ENCODE results near the gene VGLL4. TPM values are rescaled to one million over a fixed set of nuclear protein-coding genes. Genes with fewer than 3 reads are reported as not detected.
"Not testable (repeated sequence)": the region's sequence is repeated elsewhere in the genome, so short reads cannot be mapped to it uniquely, and the experiment has no call there.

The VGLL4 gene
- total RNA-seq, 1 donor from 2014 or later = 120 TPM

GRCh38 chr3:11601446-11602238 is 42.1 kb downstream of the VGLL4 start:
- DNase-seq (ENCODE audit: low spot score) = no peak
- H3K4me1 Mint-ChIP-seq (ENCODE audit: unreplicated experiment) = peaks cover 55% of the 10 kb centered on the region
- peak overlapping the region; percentile 91 for H3K27ac Mint-ChIP-seq (ENCODE audit: unreplicated experiment)
- peaks cover 55% of the 10 kb centered on the region for H3K36me3 Mint-ChIP-seq (ENCODE audit: low read depth, unreplicated experiment)
- H3K27me3 Mint-ChIP-seq (ENCODE audit: unreplicated experiment) = peaks cover 17% of the 10 kb centered on the region
- no peak for TF ChIP-seq CTCF (IDR thresholded peaks at IDR 0.05; ENCODE audit: unreplicated experiment)
- peaks cover 5% of the 10 kb centered on the region for H3K9me3 Mint-ChIP-seq (ENCODE audit: unreplicated experiment)
- peak overlapping the region; percentile 14 for H3K4me3 Mint-ChIP-seq (ENCODE audit: unreplicated experiment)

GRCh38 chr3:11600501-11601282 is 43.0 kb downstream of the VGLL4 start:
- DNase-seq (ENCODE audit: low spot score) = peak; percentile 63
- Mint-ChIP-seq H3K9me3 (ENCODE audit: unreplicated experiment) (peaks cover 5% of the 10 kb centered on the region), H3K27ac (ENCODE audit: unreplicated experiment) (peak overlapping the region; percentile 85), H3K4me3 (ENCODE audit: unreplicated experiment) (peak overlapping the region; percentile 14), H3K27me3 (ENCODE audit: unreplicated experiment) (peaks cover 14% of the 10 kb centered on the region), H3K36me3 (ENCODE audit: low read depth, unreplicated experiment) (peaks cover 56% of the 10 kb centered on the region), H3K4me1 (ENCODE audit: unreplicated experiment) (peaks cover 52% of the 10 kb centered on the region)
- no peak for TF ChIP-seq CTCF (IDR thresholded peaks at IDR 0.05; ENCODE audit: unreplicated experiment)

GRCh38 chr3:11596387-11596786 is 47.3 kb downstream of the VGLL4 start:
- no peak for TF ChIP-seq CTCF (IDR thresholded peaks at IDR 0.05; ENCODE audit: unreplicated experiment)
- H3K27me3 Mint-ChIP-seq (ENCODE audit: unreplicated experiment) = peaks cover 16% of the 10 kb centered on the region
- no peak for DNase-seq (ENCODE audit: low spot score)
- H3K4me1 Mint-ChIP-seq (ENCODE audit: unreplicated experiment) = peaks cover 66% of the 10 kb centered on the region
- H3K4me3 Mint-ChIP-seq (ENCODE audit: unreplicated experiment) = peak overlapping the region; percentile 28
- peaks cover 5% of the 10 kb centered on the region for H3K9me3 Mint-ChIP-seq (ENCODE audit: unreplicated experiment)
- H3K36me3 Mint-ChIP-seq (ENCODE audit: low read depth, unreplicated experiment) = peaks cover 62% of the 10 kb centered on the region
- no peak overlapping the region for H3K27ac Mint-ChIP-seq (ENCODE audit: unreplicated experiment)

- Mint-ChIP-seq H3K27ac (ENCODE audit: unreplicated experiment) (peak overlapping the region; percentile 78), H3K4me3 (ENCODE audit: unreplicated experiment) (peak overlapping the region; percentile 69), H3K4me1 (ENCODE audit: unreplicated experiment) (peaks cover 66% of the 10 kb centered on the region), H3K27me3 (ENCODE audit: unreplicated experiment) (peaks cover 13% of the 10 kb centered on the region), H3K36me3 (ENCODE audit: low read depth, unreplicated experiment) (peaks cover 48% of the 10 kb centered on the region)
- DNase-seq (ENCODE audit: low spot score); H3K9me3 Mint-ChIP-seq (ENCODE audit: unreplicated experiment): not testable (repeated sequence)
Observed at GRCh38 chr3:11595024-11595423, 48.7 kb downstream of the VGLL4 start.

- peak overlapping the region; percentile 80 for H3K27ac Mint-ChIP-seq (ENCODE audit: unreplicated experiment)
- H3K4me1 Mint-ChIP-seq (ENCODE audit: unreplicated experiment) = peaks cover 71% of the 10 kb centered on the region
- no peak for TF ChIP-seq CTCF (IDR thresholded peaks at IDR 0.05; ENCODE audit: unreplicated experiment)
- no peak for DNase-seq (ENCODE audit: low spot score)
- peak overlapping the region; percentile 8 for H3K4me3 Mint-ChIP-seq (ENCODE audit: unreplicated experiment)
- H3K9me3 Mint-ChIP-seq (ENCODE audit: unreplicated experiment) = peaks cover 3% of the 10 kb centered on the region
- H3K36me3 Mint-ChIP-seq (ENCODE audit: low read depth, unreplicated experiment) = peaks cover 44% of the 10 kb centered on the region
- peaks cover 20% of the 10 kb centered on the region for H3K27me3 Mint-ChIP-seq (ENCODE audit: unreplicated experiment)
Observed at GRCh38 chr3:11593318-11594034, 50.2 kb downstream of the VGLL4 start.

Data from endothelial cell (in vitro differentiated cells).